Kidney (tissue), 14 donors: ENCODE data around the gene KMT2C. TPM values are rescaled to one million over a fixed set of nuclear protein-coding genes. Genes with fewer than 3 reads are reported as not detected.

Source experiments
- DNase-seq, 5 donors: peaks; one replicate each; pipeline ENCODE4 v3.0.0-alpha.2; 2013 to 2020
- FAIRE-seq: peaks from 2 replicates; lab custom pipeline; 2012; peaks lifted over from hg19 to GRCh38; lab: Jason Lieb, UNC
- H3K27ac ChIP-seq, 2 donors: one replicate each; pipeline ENCODE4 v1.7.0; 2013; ENCODE audit warnings: low read depth in 2 of 2, low read length in 2 of 2, inconsistent platforms in 1 of 2
- H3K27me3 ChIP-seq: one replicate; pipeline ENCODE4 v1.7.1; 2013; ENCODE audit warnings: low read length, inconsistent platforms; ENCODE audit not compliant: control insufficient read depth, insufficient read depth
- H3K36me3 ChIP-seq, 3 donors: one replicate each; pipeline versions ENCODE4 v1.7.0 to v1.7.1; 2013; ENCODE audit warnings: low read length in 3 of 3, control low read depth in 1 of 3, inconsistent platforms in 1 of 3; ENCODE audit not compliant: insufficient read depth in 3 of 3, control insufficient read depth in 2 of 3
- H3K4me1 ChIP-seq, 3 donors: one replicate each; pipeline versions ENCODE4 v1.7.0 to v1.7.1; 2013; ENCODE audit warnings: low read length in 3 of 3, inconsistent platforms in 1 of 3, low read depth in 1 of 3; ENCODE audit not compliant: control insufficient read depth in 2 of 3, insufficient read depth in 2 of 3
- H3K4me3 ChIP-seq, 3 donors: one replicate each; pipeline versions ENCODE4 v1.7.0 to v1.8.1; 2013; ENCODE audit warnings: low read length in 3 of 3, control low read depth in 1 of 3, inconsistent platforms in 1 of 3
- H3K9ac ChIP-seq, 3 donors: one replicate each; pipeline versions ENCODE4 v1.7.0 to v1.7.1; 2013; ENCODE audit warnings: low read length in 3 of 3, control low read depth in 1 of 3, inconsistent platforms in 1 of 3
- H3K9me3 ChIP-seq, 3 donors: one replicate each; pipeline versions ENCODE4 v1.7.0 to v1.7.1; 2013; ENCODE audit warnings: low read length in 3 of 3, control low read depth in 1 of 3, inconsistent platforms in 1 of 3; ENCODE audit not compliant: control insufficient read depth in 2 of 3, insufficient read depth in 1 of 3
- intact Hi-C: fragments of 100-400 bp; cut with DNase I; formaldehyde crosslinking; loops from one replicate; pipeline ENCODE4 v1.11.1; 2022
- polyA plus RNA-seq: library from polyadenylated mRNA; stranded (reverse); fragments of 350-450 nt; fragmentation: Illumina TruSeq; extraction: RNeasy Lipid Tissue Mini Kit (QIAGEN cat#74804); gene quantifications from one replicate; pipeline ENCODE4 v1.2.3, GENCODE V29; 2014; ENCODE audit warnings: low read depth, low replicate concordance; ENCODE audit not compliant: insufficient read depth
- total RNA-seq: library from RNA; stranded (reverse); fragmentation: NEBNext Ultra II Directional; extraction: Animal tissue kit (Norgen Biotek cat#: 25700); gene quantifications from one replicate; pipeline ENCODE4 v1.2.1, GENCODE V29; 2021
- TF ChIP-seq, protein P1 (sequence below): IDR thresholded peaks from 3 replicates; pipeline ENCODE4 v1.5.1; 2012; ENCODE audit warnings: mild to moderate bottlenecking, moderate library complexity, borderline replicate concordance; ENCODE audit not compliant: insufficient read depth; ENCODE audit errors: extremely low read depth
- donor health status: control.
- donor health status: control.
- donor health status: control.
- donor health status: control.
- donor health status: control.
- donor health status: DM: yes; HTN: yes; CAD: no.
- donor health status: Normal renal cell carcinoma (clear cell type).

Gene KMT2C
- total and polyA plus RNA-seq, 2 donors from 2014 or later, result 4.8 to 102 TPM

DNA sequence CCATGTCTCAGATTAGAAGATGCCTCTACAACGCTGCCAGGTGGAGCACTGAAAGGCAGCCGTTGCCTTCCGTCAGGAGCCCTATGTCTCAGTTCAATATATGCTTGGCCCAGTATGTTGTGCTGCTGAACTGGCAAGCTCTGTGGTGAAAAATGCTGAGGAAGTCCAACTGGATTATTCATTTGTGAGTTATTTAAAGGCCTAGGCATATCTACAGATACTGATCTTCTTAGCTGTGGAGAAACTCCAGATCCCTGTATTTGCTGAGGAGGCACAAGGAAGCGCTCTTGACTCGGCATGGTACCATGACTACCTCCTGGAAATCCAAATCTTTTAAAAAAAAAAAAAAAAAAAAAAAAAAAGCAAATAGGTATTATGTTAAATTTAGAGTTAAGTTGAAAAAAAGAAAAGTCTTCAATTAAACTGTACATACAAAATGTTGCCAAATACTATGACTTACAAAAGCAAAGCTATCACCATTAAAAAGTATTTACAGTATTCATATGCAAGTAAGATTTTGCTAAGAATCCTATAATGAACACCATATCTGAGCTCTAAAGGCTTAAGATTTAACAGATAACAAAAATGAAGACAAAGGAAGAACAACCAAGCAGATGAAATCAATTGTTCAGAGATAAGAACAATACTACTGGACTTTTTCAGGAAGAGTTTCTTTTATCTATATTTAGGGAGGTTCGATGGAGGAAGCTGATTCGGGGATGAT is 258.0 kb downstream of the KMT2C start:
- Histone ChIP-seq H3K9ac (no peak overlapping the region), H3K4me3 (no peak overlapping the region), H3K36me3 (peaks cover 16 to 48% (median 39%) of the 10 kb centered on the region in 3 donors), H3K9me3 (no peaks in the 10 kb centered on the region), H3K27ac (no peak overlapping the region), H3K4me1 (no peaks in the 10 kb centered on the region), H3K27me3 (no peaks in the 10 kb centered on the region)
- FAIRE-seq (no peak), DNase-seq (no peak)
- TF ChIP-seq, protein P1, sequence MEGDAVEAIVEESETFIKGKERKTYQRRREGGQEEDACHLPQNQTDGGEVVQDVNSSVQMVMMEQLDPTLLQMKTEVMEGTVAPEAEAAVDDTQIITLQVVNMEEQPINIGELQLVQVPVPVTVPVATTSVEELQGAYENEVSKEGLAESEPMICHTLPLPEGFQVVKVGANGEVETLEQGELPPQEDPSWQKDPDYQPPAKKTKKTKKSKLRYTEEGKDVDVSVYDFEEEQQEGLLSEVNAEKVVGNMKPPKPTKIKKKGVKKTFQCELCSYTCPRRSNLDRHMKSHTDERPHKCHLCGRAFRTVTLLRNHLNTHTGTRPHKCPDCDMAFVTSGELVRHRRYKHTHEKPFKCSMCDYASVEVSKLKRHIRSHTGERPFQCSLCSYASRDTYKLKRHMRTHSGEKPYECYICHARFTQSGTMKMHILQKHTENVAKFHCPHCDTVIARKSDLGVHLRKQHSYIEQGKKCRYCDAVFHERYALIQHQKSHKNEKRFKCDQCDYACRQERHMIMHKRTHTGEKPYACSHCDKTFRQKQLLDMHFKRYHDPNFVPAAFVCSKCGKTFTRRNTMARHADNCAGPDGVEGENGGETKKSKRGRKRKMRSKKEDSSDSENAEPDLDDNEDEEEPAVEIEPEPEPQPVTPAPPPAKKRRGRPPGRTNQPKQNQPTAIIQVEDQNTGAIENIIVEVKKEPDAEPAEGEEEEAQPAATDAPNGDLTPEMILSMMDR, result no peak
- intact Hi-C loops, result no loop called here

DNA sequence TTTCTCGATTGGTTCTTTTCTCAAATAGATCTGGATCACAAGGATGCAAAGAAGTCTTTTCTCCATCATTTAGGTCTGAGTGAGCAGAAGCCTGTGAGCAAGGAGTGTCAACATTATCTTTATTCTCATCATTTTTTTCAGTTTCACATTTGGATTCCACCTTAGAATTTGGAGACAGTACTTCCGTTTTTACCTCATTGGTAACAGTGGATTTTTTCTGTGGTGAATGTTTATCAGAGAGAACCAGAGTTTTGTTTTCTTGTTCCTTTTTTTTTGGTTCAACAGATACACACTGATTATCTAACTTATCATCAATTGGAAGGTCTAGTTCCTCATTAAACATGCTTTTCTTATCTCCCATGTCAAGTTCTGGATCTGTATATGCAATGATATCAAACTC is 259.0 kb downstream of the KMT2C start:
- Histone ChIP-seq H3K9me3 (no peaks in the 10 kb centered on the region), H3K9ac (no peak overlapping the region), H3K4me1 (no peaks in the 10 kb centered on the region), H3K27ac (no peak overlapping the region), H3K4me3 (no peak overlapping the region), H3K27me3 (no peaks in the 10 kb centered on the region), H3K36me3 (peaks cover 12 to 41% (median 33%) of the 10 kb centered on the region in 3 donors)
- FAIRE-seq (no peak), DNase-seq (no peak)
- intact Hi-C loops, result no loop called here
- TF ChIP-seq, protein P1, result no peak

DNA sequence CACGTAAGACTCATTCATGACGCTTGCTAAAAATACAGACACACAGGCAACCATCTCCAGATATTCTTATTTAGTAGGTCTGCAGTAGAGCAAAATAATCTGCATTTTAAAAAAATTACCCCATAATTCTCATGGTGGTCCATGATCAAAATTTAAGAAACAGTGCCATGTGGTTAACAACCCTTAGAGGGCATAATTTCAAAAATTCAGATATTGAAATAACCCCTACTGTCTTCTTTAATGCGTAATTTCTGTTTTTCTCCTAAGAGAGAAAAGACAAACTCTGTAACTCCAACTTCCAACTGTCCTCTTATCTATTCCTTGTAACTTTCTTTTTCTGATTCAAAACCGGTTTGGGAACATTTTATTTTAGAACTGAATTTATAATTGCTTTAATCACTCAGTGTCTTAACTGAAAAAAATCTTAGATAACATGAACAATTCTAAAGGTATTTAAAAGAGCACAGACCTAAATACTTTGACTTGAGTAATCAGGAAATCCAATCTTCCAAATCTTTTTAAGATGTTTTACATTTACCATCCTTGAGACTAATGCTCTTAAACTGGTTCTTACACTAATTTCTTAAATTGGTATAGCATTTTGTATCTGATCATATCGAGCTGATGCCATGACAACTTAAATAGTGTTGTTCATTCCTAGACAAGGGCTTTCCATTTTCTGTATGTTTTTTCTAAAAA is 262.3 kb downstream of the KMT2C start:
- Histone ChIP-seq H3K4me3 (no peak overlapping the region), H3K36me3 (peaks cover 12 to 30% (median 22%) of the 10 kb centered on the region in 3 donors), H3K9ac (no peak overlapping the region), H3K9me3 (no peaks in the 10 kb centered on the region), H3K27me3 (no peaks in the 10 kb centered on the region), H3K4me1 (no peaks in the 10 kb centered on the region), H3K27ac (no peak overlapping the region)
- FAIRE-seq (no peak), DNase-seq (no peak)
- intact Hi-C loops, result no loop called here
- TF ChIP-seq, protein P1, result no peak
